HL-60 (cell line): Measurements from ENCODE around the gene CYP26B1.

Source experiments
- DNase-seq, 2 experiments: peaks; one replicate each; pipeline ENCODE4 v3.0.0-alpha.2; 2010 to 2020; ENCODE audit warnings: low read depth in 1 of 2, low spot score in 1 of 2
- H3K27ac ChIP-seq: fragments of 250-450 bp; sonication (Bioruptor Pico); replicated peaks from 2 replicates; pipeline ENCODE4 v1.5.1; 2020; ENCODE audit warnings: mild to moderate bottlenecking, moderate library complexity
- H3K27me3 ChIP-seq: fragments of 250-450 bp; sonication (Bioruptor Pico); 2 replicates; pipeline ENCODE4 v1.5.1; 2021; ENCODE audit warnings: mild to moderate bottlenecking, moderate library complexity; ENCODE audit not compliant: insufficient read depth, poor library complexity, severe bottlenecking
- H3K4me3 ChIP-seq: replicated peaks from 2 replicates; pipeline ENCODE4 v1.5.1; 2011; ENCODE audit warnings: mild to moderate bottlenecking, control low read depth, low read length; ENCODE audit not compliant: insufficient read depth
- GABPA ChIP-seq: IDR thresholded peaks from 2 replicates; pipeline ENCODE4 v1.6.1; 2012; ENCODE audit warnings: low read depth
- POLR2AphosphoS5 ChIP-seq: IDR thresholded peaks from 2 replicates; pipeline ENCODE4 v1.6.1; 2012; ENCODE audit warnings: low read depth
- SPI1 ChIP-seq: IDR thresholded peaks from 2 replicates; pipeline ENCODE4 v1.6.1; 2012; ENCODE audit warnings: low read depth, mild to moderate bottlenecking, borderline replicate concordance
- TF ChIP-seq, protein P1 (sequence below): IDR thresholded peaks from 2 replicates; pipeline ENCODE4 v1.6.1; 2012; ENCODE audit warnings: low read depth; ENCODE audit not compliant: insufficient replicate concordance
- TF ChIP-seq, protein P2 (sequence below): IDR thresholded peaks from one replicate; pipeline ENCODE4 v1.5.1; 2011; ENCODE audit warnings: low read length, control low read depth, inconsistent platforms; ENCODE audit not compliant: insufficient read depth

The CYP26B1 gene

DNA sequence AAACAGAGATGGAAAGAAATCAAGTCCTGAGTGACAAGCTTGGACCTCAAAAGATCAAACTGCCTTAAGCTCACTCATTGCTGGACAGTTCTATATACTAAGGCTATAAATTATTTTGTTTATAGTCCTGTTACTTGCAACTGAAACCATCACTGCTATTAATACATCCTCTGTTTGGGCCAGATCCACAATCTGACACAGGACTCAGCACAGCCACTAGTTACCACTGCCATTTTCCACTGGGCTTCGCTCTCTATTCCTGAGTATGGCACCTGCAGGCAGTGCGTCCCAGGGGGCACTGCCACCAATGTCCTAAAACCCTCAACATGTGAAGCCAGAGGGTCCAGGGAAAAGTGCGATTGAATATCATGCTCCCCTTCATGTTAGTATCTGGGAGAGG is 52.3 kb downstream of the CYP26B1 start:
- H3K4me3 ChIP-seq = no peak overlapping the region
- no peak for TF ChIP-seq POLR2AphosphoS5
- TF ChIP-seq SPI1 = no peak
- TF ChIP-seq, protein P1, sequence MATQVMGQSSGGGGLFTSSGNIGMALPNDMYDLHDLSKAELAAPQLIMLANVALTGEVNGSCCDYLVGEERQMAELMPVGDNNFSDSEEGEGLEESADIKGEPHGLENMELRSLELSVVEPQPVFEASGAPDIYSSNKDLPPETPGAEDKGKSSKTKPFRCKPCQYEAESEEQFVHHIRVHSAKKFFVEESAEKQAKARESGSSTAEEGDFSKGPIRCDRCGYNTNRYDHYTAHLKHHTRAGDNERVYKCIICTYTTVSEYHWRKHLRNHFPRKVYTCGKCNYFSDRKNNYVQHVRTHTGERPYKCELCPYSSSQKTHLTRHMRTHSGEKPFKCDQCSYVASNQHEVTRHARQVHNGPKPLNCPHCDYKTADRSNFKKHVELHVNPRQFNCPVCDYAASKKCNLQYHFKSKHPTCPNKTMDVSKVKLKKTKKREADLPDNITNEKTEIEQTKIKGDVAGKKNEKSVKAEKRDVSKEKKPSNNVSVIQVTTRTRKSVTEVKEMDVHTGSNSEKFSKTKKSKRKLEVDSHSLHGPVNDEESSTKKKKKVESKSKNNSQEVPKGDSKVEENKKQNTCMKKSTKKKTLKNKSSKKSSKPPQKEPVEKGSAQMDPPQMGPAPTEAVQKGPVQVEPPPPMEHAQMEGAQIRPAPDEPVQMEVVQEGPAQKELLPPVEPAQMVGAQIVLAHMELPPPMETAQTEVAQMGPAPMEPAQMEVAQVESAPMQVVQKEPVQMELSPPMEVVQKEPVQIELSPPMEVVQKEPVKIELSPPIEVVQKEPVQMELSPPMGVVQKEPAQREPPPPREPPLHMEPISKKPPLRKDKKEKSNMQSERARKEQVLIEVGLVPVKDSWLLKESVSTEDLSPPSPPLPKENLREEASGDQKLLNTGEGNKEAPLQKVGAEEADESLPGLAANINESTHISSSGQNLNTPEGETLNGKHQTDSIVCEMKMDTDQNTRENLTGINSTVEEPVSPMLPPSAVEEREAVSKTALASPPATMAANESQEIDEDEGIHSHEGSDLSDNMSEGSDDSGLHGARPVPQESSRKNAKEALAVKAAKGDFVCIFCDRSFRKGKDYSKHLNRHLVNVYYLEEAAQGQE = no peak
- TF ChIP-seq, protein P2, sequence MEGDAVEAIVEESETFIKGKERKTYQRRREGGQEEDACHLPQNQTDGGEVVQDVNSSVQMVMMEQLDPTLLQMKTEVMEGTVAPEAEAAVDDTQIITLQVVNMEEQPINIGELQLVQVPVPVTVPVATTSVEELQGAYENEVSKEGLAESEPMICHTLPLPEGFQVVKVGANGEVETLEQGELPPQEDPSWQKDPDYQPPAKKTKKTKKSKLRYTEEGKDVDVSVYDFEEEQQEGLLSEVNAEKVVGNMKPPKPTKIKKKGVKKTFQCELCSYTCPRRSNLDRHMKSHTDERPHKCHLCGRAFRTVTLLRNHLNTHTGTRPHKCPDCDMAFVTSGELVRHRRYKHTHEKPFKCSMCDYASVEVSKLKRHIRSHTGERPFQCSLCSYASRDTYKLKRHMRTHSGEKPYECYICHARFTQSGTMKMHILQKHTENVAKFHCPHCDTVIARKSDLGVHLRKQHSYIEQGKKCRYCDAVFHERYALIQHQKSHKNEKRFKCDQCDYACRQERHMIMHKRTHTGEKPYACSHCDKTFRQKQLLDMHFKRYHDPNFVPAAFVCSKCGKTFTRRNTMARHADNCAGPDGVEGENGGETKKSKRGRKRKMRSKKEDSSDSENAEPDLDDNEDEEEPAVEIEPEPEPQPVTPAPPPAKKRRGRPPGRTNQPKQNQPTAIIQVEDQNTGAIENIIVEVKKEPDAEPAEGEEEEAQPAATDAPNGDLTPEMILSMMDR = no peak
- no peak for TF ChIP-seq GABPA
- no peak for DNase-seq
- peaks cover 4% of the 10 kb centered on the region for H3K27me3 ChIP-seq
- H3K27ac ChIP-seq = no peak overlapping the region

DNA sequence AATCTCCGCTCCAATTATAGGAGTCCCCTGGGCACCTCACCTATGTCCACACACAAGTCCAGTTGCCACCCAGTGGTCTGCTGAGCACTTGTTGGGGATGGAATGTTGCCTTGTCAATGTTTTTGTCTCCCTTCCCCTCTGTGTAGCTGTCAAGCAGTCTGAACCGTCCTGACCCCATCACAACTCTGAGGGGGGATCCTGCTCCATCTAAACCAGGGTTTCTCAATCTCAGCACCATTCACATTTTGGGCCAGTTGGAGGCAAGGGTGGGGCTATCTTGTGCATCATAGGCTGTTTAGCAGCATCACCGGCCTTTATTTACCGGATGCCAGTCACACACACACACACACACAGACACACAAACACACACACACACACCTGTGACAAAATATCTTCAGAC is 53.0 kb downstream of the CYP26B1 start:
- H3K27ac ChIP-seq = no peak overlapping the region
- TF ChIP-seq, protein P1 = no peak
- TF ChIP-seq GABPA (no peak), SPI1 (no peak), POLR2AphosphoS5 (no peak)
- TF ChIP-seq, protein P2 = no peak

DNA sequence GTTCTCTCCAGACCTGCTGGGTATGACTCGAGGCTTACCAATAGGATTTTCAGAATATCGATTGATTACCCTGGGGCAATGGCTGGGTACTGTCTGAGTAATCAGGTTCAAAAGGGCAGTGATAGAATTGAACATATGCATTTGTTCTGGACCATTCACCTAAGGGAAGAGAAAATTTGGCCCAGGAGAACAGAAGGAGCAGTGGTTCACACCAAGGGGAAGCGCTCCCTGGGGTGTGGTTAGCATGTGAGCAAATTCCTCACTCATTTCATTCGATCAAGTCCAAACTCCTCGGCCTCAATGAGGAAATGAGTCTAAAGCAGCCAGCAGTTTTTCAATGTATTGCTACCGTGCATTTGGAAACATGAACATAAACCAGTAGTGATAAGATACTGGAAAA is 55.6 kb downstream of the CYP26B1 start:
- DNase-seq = no peak
- no peaks in the 10 kb centered on the region for H3K27me3 ChIP-seq
- H3K27ac ChIP-seq = no peak overlapping the region
- H3K4me3 ChIP-seq = no peak overlapping the region
- no peak for TF ChIP-seq SPI1
- TF ChIP-seq, protein P1 = no peak
- TF ChIP-seq POLR2AphosphoS5 = no peak
- TF ChIP-seq GABPA = no peak
- TF ChIP-seq, protein P2 = no peak

More for the DNA sequence above, 53.0 kb downstream of the CYP26B1 start:
- H3K27me3 ChIP-seq = peaks cover 4% of the 10 kb centered on the region
- no peak for DNase-seq
- no peak overlapping the region for H3K4me3 ChIP-seq
